ENCODE data around the gene UBTD1.
"Not testable (repeated sequence)": the region's sequence is repeated elsewhere in the genome, so short reads cannot be mapped to it uniquely, and the experiment has no call there.

UBTD1 gene

GRCh38 chr10:97515271-97515978 lies 16.7 kb downstream of the UBTD1 start:
- no peak for DNase-seq (ENCODE audit: low read depth)

DNA sequence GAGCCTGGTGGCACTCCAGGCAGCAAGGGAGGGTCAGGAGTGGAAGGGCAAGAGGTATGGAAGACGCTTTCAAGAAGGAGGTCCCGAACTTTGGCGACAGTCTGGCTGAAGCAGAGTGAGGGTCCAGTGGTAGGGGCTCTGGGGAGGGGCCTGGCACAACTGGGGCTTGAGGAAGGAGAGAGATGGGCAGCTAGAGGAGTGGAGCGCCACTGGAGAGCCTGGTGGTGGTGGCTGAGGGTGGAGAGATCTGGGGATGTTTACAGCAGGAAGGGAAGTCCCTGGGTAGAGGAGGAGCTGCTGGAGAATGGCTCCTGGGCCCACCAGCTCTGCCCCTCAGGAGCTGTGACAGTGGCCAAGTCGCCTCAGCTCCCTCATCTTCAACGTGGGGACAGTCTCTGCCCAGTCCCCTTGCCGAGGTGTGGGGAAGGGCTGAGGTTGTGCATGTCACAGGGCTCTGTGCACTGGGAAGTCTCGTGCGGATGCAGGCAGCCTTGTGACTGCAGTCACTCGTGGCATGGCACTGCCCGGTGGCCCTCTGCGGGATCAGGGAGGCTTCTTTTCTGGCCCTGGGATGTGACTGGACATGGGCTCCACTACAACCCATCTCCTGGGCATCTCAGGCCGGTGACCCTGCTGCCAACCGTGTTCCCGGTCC lies 18.5 kb downstream of the UBTD1 start:
- DNase-seq (ENCODE audit: low read depth) = no peak

DNA sequence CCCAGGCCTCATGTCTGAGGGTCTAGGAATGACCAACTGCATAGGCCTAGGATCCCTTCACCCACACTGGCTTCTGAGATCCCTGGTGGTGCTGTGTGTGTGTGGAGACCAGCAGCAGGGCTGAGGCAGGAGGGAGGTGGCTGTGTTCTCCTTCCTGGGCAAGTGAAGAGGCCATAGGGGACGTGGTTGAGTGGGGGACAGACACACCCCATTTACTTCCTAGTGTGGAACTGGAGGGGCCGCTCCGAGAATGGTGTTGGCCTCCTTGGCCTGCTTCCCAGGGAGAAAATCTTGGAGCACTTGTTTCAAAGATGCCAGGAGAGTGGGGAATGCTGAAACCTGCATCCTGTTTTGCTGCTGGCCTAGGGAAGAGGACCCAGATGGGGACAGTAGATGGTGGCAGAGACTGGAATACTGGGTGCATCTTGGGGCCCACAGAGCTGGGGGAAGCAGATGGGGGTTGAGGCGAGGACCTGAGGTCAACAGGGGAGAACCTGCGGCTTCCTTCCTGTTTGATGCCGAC lies 19.1 kb downstream of the UBTD1 start:
- no peak for DNase-seq (ENCODE audit: low read depth)

- no peak for DNase-seq (ENCODE audit: low read depth)
These were observed 19.7 kb downstream of the UBTD1 start for GRCh38 chr10:97518301-97519043.

GRCh38 chr10:97519342-97519741 lies 20.6 kb downstream of the UBTD1 start:
- no peak for DNase-seq (ENCODE audit: low read depth)

DNA sequence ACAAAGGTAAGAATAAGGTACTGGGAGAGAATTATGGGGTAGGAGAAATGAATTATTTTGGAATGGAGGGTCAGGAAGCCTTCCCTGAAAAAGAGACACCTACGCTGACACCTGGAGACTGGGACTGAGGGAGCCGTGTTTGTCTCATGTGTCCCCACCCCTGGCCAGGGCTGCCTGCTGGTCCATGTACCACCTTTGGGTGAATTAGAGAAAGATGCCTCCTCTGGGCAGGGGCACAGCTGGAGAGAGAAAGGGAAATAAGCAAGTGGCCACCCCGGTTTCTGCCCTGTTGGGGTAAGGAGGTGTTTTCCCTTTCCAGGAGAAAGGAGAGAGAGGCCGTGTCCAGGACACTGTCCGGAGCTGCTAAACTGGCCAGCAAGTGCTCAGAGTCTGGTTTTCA lies 21.8 kb downstream of the UBTD1 start:
- DNase-seq (ENCODE audit: low read depth) = no peak

- no peak for DNase-seq (ENCODE audit: low read depth)
These were observed 22.4 kb downstream of the UBTD1 start for GRCh38 chr10:97520978-97521761.

GRCh38 chr10:97522071-97522470 lies 23.3 kb downstream of the UBTD1 start:
- no peak for DNase-seq (ENCODE audit: low read depth)

DNA sequence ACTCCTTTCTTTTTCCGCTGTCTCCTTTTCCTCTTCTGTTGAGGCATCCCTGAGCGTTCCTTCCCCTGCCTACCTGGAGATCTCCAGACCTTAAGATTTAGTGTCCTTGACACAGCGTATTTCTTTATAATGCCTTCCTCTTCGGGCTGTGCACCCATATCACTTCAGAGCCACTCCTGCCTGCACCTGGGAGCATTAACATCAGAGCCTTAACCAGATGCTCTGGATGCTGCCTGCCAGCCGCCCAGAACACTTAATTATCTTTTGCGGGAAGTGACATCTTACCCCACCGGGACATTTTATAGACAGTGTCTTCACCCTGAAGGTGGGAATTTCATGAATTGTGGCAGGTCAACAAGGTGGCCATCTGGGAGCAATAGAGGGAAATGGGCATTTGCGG lies 24.2 kb downstream of the UBTD1 start:
- DNase-seq (ENCODE audit: low read depth) = no peak

DNA sequence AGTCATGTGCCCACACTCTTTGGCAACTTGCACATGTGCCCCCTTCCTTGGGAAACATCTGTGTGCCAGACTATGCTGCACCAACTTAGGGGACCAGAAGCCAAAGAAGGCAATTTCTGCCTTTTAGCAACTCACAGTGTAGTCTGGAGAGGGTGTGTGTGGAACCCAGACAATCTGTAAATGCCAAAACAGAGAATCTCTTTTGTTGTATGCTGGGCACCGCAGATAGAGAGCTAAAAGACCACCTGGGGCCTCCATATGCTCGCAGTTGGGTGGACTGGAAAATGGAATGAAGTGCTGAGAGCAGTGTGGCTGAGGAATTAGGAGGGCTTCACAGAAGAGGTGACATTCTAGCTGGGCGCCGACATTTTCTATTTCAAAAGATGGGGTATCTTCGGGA lies 26.4 kb downstream of the UBTD1 start:
- DNase-seq (ENCODE audit: low read depth) = no peak

DNA sequence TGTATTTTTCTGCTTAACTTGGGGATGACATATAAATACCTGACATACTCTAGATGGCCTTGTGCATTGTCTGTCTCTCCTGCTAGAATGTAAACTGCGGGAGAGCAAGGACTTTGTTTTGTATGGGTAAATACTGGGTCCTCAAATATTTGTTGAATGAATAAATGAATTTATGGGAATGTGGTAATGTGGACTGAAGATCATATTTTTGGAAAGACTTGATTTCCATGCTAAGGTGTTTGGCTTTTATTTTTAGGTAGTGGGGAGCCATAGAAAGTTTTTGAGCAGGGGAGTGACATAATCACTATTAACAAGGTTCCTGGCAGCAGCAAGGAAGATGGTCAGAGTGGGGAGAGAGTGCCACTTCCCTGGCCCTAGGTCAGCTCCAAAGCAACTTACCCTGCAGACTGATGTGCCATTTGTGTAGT lies 27.0 kb downstream of the UBTD1 start:
- DNase-seq (ENCODE audit: low read depth) = no peak

GRCh38 chr10:97528876-97529275 lies 30.2 kb downstream of the UBTD1 start:
- DNase-seq (ENCODE audit: low read depth) = not testable (repeated sequence)

GRCh38 chr10:97529685-97530465 lies 31.2 kb downstream of the UBTD1 start:
- no peak for DNase-seq (ENCODE audit: low read depth)

GRCh38 chr10:97531401-97531986 lies 32.8 kb downstream of the UBTD1 start:
- DNase-seq (ENCODE audit: low read depth) = no peak

DNA sequence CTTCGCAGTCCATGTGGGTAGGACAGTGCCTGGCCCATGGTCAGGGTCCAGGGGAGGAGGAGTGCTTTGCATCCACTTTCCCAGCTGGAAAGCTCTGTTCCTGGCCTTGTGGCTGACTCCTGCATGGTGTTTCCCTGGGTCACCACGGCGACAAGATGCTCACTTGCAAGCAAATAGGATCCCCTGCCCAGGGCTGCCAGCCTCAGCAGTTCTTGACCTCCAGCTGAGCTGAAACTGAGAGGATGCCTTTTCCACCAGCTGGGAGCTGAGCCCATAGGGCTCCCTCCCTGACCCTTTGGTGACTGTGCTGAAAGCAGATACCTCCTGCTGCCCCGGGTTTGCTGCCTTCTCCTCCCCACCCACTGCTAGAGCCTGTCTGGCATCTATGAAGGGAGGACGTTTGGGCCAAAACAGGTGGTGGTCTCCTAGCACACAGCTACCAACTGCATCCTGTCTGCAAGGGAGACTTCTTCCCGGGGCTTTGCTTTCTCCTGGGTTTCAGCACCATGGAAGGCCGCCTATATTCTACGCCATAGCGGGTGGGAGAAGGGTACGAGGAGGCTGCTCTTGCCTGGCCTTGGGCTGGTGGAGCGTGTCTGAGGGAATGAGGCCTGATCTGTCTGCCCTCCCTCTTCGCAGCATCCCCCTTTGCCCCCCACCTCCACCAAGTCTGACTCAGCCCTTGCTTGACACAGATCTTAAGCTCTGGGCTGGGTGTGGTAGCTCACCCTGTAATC lies 34.4 kb downstream of the UBTD1 start:
- no peak for DNase-seq (ENCODE audit: low read depth)

DNA sequence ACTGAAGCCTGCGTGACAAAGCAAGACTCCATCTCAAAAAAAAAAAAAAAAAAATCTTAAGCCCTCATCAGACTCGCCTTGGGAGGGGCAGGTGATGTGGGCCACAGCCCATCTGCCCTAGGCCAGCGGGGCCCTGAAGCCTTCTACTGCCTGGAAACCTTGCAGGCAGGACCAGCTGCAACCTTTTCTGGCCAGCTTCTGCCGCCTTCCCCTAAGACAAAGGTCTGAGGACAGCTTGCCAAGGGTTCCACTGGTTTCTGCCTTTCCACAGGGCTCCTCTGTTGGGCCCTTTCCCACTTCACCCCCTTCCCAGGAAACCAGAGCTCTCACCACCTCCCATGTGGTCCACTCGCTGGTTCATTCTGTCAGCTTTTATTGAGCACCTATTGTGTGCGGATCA lies 35.2 kb downstream of the UBTD1 start:
- DNase-seq (ENCODE audit: low read depth) = no peak

DNA sequence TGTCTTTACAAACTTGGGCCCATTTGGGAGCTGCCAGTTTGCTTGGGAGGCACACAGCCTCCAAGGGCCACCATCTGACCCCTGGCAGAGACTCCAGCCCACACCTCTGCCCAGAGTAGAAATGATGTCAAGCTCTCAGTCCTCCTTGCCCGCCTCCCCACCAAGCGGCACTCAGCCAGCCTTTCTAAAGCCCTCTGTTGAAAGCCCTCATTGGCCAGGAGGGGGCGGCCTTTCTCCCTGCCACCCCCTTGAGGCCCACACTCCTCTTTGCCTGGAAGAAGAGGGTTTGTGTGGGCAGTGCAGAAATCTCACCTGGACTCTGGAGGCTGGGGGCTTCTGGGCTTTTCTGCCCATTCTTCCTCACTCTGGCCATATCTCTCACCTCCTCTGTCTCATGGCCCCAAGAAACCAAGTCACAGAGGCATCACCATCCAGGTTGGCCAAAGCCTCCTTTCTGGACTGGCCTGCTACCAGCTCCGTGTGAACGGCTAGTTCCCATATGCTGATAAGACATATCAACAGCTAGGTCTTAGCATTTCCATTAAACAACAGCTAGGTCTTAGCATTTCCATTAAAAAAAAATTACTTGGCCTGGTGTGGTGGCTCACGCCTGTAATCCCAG lies 36.1 kb downstream of the UBTD1 start:
- DNase-seq (ENCODE audit: low read depth) = no peak

- DNase-seq (ENCODE audit: low read depth) = no peak
These were observed 38.6 kb downstream of the UBTD1 start for GRCh38 chr10:97537186-97537869.

DNA sequence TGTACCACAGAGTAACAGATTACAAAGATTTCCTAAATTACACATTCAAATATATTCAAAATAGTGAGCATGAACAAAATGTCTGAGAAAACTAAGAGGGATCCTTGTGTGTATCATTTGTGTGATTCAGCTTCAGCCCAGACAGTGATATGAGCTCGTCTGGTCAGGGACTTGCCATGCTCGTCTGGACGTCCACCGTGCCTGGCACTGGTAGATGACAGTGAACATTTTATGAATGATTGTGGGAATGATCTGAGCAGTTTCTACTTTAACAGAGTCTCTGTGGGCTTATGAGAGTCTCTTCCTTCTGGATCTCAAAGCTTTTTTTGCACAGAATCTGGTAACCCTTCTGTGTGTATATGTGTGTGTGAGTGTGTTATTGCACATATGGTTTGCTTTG lies 39.7 kb downstream of the UBTD1 start:
- DNase-seq (ENCODE audit: low read depth) = no peak

Data from activated gamma-delta T cell treated with anti-CD3 and anti-CD28 coated beads, Interleukin-2, amount 50 U/mL, for 16 hours (primary cell).